HG03097 (cell line): ENCODE data around the gene GSTA3.
"Not testable (repeated sequence)": the region's sequence is repeated elsewhere in the genome, so short reads cannot be mapped to it uniquely, and the experiment has no call there.

Experiments
- ATAC-seq: cut with Tn5 transposase; IDR thresholded peaks from one replicate; pipeline ENCODE4 v1.9.1; 2021; ENCODE audit not compliant: unreplicated experiment, low FRiP score

Gene GSTA3

DNA sequence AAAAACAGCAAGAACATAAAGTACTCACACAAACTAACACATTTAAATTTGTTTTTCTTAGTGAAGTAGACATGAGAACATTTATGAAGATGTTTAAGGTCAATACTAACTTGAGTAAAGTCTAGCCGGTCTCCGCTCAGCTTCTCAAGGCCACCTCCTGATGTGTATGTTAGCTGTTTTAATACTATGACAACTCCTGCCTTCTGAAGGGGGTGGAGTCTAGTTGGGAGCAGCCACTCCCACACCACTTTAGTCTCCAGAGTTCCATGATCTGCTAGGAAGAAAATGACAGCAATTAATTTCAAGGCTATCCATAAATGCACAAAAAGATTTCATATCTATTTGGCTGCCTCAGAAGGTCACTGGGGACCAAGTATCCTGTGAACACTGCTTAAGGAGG lies at the start of gene GSTA3:
TSS of gene GSTA3 (minus strand) at position 168 of the 400 bp plus-strand sequence. CDS start 3,864 bp downstream, outside the sequence.
- ATAC-seq: no peak

- ATAC-seq: no peak
Observed at GRCh38 chr6:52958546-52959255, 49.2 kb upstream of the GSTA3 start.

- no peak for ATAC-seq
Observed at GRCh38 chr6:52955871-52956270, 46.4 kb upstream of the GSTA3 start.

GRCh38 chr6:52953911-52954839 lies 44.7 kb upstream of the GSTA3 start:
- no peak for ATAC-seq

- no peak for ATAC-seq
Observed at GRCh38 chr6:52946306-52946705, 36.8 kb upstream of the GSTA3 start.

- ATAC-seq: not testable (repeated sequence)
Observed at GRCh38 chr6:52942821-52943220, 33.3 kb upstream of the GSTA3 start.

DNA sequence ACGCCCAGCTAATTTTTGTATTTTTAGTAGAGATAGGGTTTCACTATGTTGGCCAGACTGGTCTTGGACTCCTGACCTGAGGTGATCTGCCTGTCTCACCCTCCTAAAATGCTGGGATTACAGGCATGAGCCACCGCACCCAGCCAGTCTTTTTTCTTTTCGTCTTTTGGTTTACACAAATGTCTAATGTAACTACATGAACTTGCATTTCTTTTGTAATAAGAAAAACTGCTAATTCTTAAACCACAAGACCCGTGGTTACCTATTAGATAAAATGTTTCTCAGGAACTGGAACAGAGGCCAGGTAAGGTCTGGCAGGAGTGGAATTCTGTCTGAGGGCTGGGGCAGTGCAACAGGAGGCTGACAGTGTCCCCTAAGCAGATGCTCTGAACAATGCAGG lies 32.7 kb upstream of the GSTA3 start:
- no peak for ATAC-seq

GRCh38 chr6:52937908-52938307 lies 28.4 kb upstream of the GSTA3 start:
- ATAC-seq: no peak

DNA sequence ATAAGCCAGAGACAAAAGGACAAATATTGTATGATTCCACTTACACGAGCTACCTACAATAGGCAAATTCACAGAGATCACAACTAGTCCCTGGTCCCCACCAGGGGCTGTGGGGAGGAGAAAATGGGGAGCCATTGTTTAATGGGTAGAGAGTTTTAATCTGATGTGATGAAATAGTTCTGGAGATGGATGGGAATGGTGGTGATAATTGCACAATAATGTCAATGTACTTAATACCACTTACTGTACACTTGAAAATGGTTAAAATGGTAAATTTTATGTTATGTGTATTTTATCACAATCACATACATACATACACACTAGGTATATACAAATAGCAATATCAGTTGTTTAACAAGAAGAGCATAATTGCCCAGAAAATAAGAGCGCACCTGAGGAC lies 24.3 kb upstream of the GSTA3 start:
- ATAC-seq: no peak

DNA sequence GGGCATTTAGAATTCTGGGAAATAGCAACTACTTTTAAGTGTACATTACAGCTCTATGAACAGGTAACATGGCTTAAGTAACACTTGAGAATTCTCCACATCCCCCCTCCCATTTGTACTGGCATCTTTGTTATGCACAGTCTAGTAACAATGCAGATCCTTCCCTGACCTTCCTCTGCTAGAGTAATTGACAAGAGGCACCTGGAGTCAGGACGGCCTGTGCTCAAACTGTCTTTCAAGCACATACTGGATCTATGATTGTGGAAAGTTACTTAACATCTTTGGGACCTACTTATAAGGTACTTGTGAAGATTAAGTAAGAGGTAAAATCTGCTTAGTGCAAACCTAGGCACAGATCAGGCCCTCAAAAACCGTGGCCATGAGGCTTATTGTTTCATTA lies 21.9 kb upstream of the GSTA3 start:
- no peak for ATAC-seq

GRCh38 chr6:52929321-52930164 lies 20.0 kb upstream of the GSTA3 start:
- ATAC-seq: no peak

- ATAC-seq: no peak
Observed at GRCh38 chr6:52927451-52927850, 18.0 kb upstream of the GSTA3 start.

DNA sequence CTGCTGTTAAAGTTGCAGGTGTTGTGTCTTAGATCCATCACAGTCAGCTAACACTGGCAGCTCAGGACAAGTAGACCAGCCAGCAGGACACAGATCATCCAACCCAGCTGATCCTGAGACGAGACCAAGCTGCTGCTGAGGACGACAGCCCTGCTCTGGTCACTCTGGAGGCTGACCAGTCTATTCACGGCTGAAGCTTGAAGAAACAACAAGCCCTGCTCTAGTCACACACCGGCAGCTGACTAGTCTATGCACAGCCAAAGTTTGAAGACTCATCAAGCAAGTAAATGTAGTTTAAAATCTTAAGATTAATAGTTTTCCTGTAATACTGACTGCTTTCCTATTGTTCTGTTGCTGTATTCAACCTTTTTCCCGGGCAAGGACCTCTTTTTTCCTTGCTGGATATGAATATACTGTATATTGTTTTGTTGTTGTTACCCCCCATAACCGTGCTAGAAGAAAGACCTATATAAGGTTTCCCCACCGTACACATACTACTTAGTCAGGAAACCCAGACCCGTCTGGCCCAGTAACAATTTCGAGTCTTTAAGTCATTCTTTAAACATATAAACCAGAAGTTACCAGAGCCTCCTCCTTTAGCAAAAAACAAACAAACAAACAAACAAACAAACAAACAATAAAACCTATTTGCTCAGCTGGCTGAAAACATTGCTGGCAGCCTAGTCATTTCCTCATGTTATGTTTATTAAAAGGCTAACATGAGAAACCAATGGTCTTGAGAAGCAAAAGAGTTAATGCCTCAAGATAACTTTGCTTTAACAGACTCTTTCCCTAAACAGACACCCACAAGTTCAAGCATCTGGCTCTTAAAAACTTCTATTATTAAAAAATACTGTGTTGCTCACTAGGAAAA lies 16.7 kb upstream of the GSTA3 start:
- ATAC-seq: no peak

DNA sequence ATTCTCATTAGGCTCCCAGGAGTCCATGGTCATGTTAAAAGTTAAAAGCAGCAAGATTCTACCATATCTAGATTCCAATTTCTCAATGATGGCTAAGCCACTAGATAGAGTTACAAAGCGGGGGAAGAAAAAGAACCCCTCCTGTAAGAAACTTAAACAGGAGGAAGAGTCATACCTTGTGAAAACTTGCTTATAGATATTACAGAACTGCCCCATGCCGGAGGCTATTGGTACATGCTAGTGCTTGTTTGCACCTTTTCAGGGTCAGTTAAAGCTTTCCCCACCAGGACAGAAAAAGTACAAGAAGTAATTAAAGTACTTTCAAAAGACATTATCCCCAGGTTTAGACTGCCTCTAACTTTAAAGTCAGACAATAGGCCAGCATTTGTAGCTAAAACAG lies 15.5 kb upstream of the GSTA3 start:
- ATAC-seq: no peak

GRCh38 chr6:52923689-52924088 lies 14.2 kb upstream of the GSTA3 start:
- ATAC-seq: not testable (repeated sequence)

DNA sequence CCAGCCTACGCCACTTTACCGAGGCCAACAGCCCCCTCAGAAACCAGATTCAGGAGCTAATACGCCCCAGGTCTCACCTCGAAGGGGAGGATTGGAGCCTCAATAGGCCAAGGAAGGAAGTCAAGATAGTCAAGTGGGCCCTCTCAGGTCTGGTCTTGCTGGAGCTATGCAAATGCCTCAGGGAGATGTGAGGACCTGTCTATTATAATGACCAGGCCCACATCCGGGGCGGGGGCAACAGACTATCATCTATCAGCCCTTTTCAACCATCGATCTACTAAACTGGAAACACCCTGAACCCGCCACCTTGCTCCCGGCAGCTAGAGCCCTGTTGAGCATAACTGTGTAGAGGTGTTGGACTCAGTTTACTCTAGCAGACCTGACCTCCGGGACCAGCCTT lies 12.7 kb upstream of the GSTA3 start:
- ATAC-seq: no peak

GRCh38 chr6:52921743-52922142 lies 12.2 kb upstream of the GSTA3 start:
- no peak for ATAC-seq

- not testable (repeated sequence) for ATAC-seq
Observed at GRCh38 chr6:52919511-52919910, 10.0 kb upstream of the GSTA3 start.

DNA sequence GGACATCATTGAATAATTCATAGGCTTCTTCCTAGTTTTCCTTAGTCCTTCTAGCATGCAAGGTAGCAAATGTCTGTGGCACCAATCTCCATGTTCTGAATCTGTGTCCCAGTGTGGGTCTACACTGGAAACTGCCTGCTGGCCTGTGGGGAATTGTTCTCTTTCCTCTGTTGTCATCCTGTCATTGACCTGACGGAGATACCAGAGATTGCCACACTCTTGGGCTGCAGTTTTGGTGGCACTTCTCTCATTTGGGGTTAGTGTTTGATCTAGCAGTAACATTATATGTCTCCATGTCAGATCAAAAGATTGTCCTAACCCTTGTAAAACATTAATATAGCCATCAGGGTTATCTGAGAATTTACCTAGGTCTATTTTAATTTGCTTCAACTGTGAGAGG lies 9.3 kb upstream of the GSTA3 start:
- ATAC-seq: not testable (repeated sequence)
